Nucleus accumbens (tissue), 56 donors: ENCODE data around the gene NYAP2.

Experiments
- DNase-seq, 56 donors: peaks; one replicate each; lab custom pipeline; 2025; lab: John Stamatoyannopoulos, UW

Gene NYAP2

DNA sequence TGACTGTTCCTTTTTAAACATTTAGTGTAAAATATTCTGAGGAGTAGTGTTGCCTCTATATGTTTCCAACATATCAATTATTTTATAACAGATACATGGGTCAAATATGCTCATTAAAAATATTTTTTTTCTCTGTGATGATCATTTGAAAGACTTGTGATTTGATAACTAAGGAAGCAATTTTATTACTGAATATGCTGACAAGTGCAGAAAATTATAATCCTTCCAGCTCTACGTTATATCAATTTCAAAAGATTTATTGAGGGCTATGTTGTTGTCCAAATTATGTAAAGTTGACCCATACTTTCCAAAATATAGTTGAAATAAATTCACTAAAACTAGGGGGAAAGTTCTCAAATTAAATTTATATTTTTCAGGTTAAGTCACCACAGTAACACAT, 290.6 kb downstream of the NYAP2 start:
- no peak for DNase-seq

DNA sequence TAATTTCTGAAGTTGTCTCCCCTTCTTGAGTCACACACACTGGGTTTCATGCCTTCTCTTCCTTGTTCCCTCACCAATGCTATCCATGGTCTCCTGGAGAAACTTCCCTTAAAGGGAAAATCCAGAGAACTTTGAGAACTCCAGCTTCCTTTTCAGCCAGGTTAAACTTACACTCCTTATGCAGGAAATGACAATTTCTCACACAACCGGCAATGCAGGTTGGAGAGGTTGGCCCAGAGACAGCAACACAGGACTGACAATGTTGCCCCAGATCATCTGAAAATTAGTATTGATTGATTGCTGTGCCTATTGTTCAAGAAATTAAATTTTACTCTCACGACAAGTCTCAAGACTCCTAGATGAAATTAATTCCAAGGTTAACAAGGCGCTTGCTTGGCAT, 292.2 kb downstream of the NYAP2 start:
- no peak for DNase-seq

DNA sequence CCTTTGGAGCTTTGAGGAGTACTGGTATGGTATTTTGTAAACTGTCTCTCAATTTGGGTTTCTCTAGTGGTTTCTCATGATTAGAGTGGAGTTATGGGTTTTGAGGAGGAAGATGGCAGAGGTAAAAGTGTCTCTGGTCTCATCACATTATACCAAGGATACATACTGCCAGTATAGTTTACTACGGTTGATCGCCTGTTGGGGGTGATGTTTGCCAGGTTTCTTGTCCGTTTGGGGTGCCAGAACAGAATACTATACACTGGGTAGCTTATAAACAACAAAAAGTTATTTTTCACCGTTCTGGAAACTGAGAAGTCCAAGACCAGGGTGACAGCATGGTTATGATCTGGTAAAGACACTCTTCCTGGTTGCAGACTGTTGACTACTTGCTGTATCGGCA, 293.7 kb downstream of the NYAP2 start:
- no peak for DNase-seq

DNA sequence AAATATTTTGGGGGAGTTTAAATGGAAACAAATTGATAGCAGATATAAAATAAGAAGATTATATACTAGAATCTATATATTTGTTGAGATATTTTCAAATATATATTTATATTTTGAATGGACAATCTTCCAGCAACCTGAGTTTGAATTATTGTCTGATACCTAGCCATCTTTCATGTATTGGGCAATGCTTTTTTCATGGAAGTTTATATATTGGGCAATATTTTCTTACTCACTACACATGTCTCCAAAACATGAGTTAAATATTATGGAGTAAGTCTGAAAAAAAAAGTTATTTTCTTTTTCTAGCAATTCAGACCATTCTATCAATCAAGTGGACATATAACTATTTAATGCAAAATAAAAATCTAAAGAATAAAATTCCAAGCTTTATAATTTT, 295.2 kb downstream of the NYAP2 start:
- DNase-seq: no peak

DNA sequence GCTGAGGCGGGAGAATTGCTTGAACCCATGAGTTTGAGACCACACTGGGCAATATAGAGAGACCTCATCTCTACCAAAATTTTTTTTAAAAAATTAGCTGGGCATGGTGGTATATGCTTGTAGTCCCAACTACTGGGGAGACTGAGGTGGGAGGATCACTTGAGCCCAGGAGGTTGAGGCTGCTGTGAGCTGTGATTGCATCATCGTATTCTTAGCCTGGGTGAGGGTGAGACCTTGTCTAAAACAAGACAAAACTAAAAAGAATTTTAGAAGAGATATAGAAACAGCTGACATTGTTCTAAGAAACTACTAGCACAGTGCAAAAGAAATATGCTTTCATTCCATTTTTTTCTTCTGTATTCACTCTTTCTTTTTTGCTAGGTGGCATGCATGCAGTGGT, 298.4 kb downstream of the NYAP2 start:
- DNase-seq: no peak
